ENCODE data around the gene ADGRV1. TPM values are rescaled to one million over a fixed set of nuclear protein-coding genes. Genes with fewer than 3 reads are reported as not detected.

ADGRV1 gene
- total RNA-seq, 1 experiment from 2014 or later: 64.8 TPM

DNA sequence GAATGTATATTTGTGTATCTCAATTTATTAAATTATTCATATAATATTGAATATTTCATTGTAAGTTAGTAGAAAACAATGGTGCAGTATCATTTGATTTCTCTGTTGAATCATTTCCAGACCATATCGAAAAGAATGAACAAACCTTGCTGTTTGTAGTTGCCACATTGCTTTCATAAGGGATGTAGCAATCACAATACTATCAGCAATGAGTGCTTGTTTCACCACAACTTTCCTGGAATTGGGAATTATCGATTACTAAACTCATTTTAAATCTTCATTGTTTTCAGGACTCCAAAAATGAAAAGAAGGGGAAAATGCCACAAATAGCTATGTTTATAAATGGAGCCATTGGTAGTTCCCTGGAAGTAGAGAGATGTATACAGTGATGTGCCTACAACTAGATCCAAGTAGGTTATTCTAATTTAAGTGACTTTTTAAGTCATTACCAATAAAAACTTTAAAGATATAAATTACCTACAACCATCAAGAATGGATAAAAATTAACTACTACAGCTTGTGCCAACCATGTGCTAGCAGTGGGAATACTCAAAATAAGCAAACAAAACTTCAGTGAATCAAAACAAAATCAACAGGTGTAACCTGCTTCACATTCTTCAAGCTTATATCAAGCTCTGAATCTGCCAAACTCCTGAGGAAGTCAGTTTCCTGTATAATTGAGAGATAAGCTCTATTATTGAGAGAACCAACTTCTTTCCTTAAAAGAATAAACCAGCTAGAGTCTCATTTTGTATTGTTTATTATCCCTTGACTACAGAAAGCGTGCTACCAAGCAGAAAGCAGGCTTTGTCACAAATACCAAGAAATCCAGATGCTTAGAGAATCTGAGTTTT is 358.6 kb downstream of the ADGRV1 start:
- H3K23me2 ChIP-seq (ENCODE audit: insufficient read length, low read depth, low read length, poor library complexity, severe bottlenecking): no peaks in the 10 kb centered on the region
- no CpG with 5 or more reads among the region's 3 CpGs for WGBS (ENCODE audit: extremely low coverage, insufficient read length, low lambda C conversion rate)

More for the DNA sequence above, 358.6 kb downstream of the ADGRV1 start:
- Histone ChIP-seq H3K56ac (ENCODE audit: insufficient read length, low read depth, low read length) (no peak overlapping the region), H3K27ac (ENCODE audit: insufficient read length, low read depth, low read length) (no peak overlapping the region), H4K8ac (replicated peaks; ENCODE audit: insufficient read length, low read depth, low read length) (no peak overlapping the region), H2BK12ac (ENCODE audit: insufficient read length, low read depth, low read length) (no peak overlapping the region), H2BK15ac (ENCODE audit: low read depth, low read length) (no peak overlapping the region), H3K23ac (ENCODE audit: insufficient read length, low read depth, low read length) (no peak overlapping the region), H2AK5ac (ENCODE audit: insufficient read length, low read length) (no peak overlapping the region), H3T11ph (ENCODE audit: low read length) (no peak overlapping the region), H4K20me1 (ENCODE audit: control insufficient read depth, insufficient read depth, insufficient read length) (no peaks in the 10 kb centered on the region), H2BK120ac (ENCODE audit: low read depth, low read length, poor library complexity, severe bottlenecking) (no peak overlapping the region), H3K79me2 (ENCODE audit: insufficient read depth, low read length) (no peaks in the 10 kb centered on the region), H2BK20ac (ENCODE audit: low read depth, low read length, poor library complexity, severe bottlenecking) (no peak overlapping the region), H3K9ac (ENCODE audit: extremely low read depth, insufficient read length, low read length) (no peak overlapping the region), H3K4me2 (ENCODE audit: insufficient read depth, insufficient read length, low read length) (no peak overlapping the region), H3K14ac (ENCODE audit: insufficient read depth, low read length) (no peak overlapping the region), H4K5ac (ENCODE audit: insufficient read length, low read depth, low read length) (no peak overlapping the region), H3K79me1 (ENCODE audit: insufficient read depth, low read depth, low read length, poor library complexity, severe bottlenecking) (no peaks in the 10 kb centered on the region), H2BK5ac (ENCODE audit: insufficient read length, low read length) (no peak overlapping the region), H3K4me1 (ENCODE audit: insufficient read depth, low read length) (no peaks in the 10 kb centered on the region; the same call in 1 of the 2 replicates), H3K27me3 (ENCODE audit: insufficient read depth, low read length) (no peaks in the 10 kb centered on the region), H3K4ac (ENCODE audit: low read depth, low read length) (no peak overlapping the region), H2AFZ (ENCODE audit: low read length) (no peak overlapping the region), H3K9me3 (ENCODE audit: control insufficient read depth, low read depth, low read length) (no peaks in the 10 kb centered on the region), H4K91ac (ENCODE audit: insufficient read length, low read depth, low read length) (no peak overlapping the region), H3K18ac (ENCODE audit: insufficient read length, low read depth, low read length) (no peak overlapping the region)
- H3K27me3 Mint-ChIP-seq (ENCODE audit: low read depth): no peaks in the 10 kb centered on the region
- H3K27ac Mint-ChIP-seq: no peak overlapping the region; a peak in 1 of 7 replicates
- peaks cover 5 to 14% of the 10 kb centered on the region in 2 experiments for H3K4me1 Mint-ChIP-seq
- no peak overlapping the region for H3K4me3 Mint-ChIP-seq
- TF ChIP-seq, protein P1, sequence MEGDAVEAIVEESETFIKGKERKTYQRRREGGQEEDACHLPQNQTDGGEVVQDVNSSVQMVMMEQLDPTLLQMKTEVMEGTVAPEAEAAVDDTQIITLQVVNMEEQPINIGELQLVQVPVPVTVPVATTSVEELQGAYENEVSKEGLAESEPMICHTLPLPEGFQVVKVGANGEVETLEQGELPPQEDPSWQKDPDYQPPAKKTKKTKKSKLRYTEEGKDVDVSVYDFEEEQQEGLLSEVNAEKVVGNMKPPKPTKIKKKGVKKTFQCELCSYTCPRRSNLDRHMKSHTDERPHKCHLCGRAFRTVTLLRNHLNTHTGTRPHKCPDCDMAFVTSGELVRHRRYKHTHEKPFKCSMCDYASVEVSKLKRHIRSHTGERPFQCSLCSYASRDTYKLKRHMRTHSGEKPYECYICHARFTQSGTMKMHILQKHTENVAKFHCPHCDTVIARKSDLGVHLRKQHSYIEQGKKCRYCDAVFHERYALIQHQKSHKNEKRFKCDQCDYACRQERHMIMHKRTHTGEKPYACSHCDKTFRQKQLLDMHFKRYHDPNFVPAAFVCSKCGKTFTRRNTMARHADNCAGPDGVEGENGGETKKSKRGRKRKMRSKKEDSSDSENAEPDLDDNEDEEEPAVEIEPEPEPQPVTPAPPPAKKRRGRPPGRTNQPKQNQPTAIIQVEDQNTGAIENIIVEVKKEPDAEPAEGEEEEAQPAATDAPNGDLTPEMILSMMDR (conservative IDR thresholded peaks at IDR 0.05): no peak
- no peak for DNase-seq
- H3K9me3 Mint-ChIP-seq: no peaks in the 10 kb centered on the region
- peaks cover 9 to 11% (median 10%) of the 10 kb centered on the region in 3 experiments; a peak in 6 of 7 replicates for H3K36me3 Mint-ChIP-seq (ENCODE audit: insufficient read depth in 1 of 3, low read depth in 3 of 3)

Measured in H9 (cell line).